ENCODE results near the gene FURIN.

FURIN gene

GRCh38 chr15:90883976-90884718, 15.8 kb downstream of the FURIN start, which contains the start of gene FES:
TSS of gene FES (plus strand) at chr15:90884504. CDS start at chr15:90885046, 542 bp downstream.
- peak in 1 of 2 donors; percentile 50 for DNase-seq

GRCh38 chr15:90884719-90885431, 16.5 kb downstream of the FURIN start:
- no peak for DNase-seq

GRCh38 chr15:90885432-90886290, 17.3 kb downstream of the FURIN start:
- peak; percentile 74 to 90 for DNase-seq

- no peak for DNase-seq
These were observed 17.9 kb downstream of the FURIN start for GRCh38 chr15:90886291-90886614.

- no peak for DNase-seq
These were observed 18.7 kb downstream of the FURIN start for GRCh38 chr15:90887037-90887481.

- no peak for DNase-seq
These were observed 20.9 kb downstream of the FURIN start for GRCh38 chr15:90889313-90889730.

- DNase-seq: no peak
These were observed 21.5 kb downstream of the FURIN start for GRCh38 chr15:90889736-90890456.

GRCh38 chr15:90890839-90891238, 22.5 kb downstream of the FURIN start:
- DNase-seq: no peak

- DNase-seq: no peak
These were observed 23.1 kb downstream of the FURIN start for GRCh38 chr15:90891346-90891949.

GRCh38 chr15:90892023-90892422, 23.6 kb downstream of the FURIN start:
- DNase-seq: no peak

GRCh38 chr15:90892498-90893174, 24.2 kb downstream of the FURIN start:
- no peak for DNase-seq

GRCh38 chr15:90893175-90894090, 25.0 kb downstream of the FURIN start:
- DNase-seq: no peak

GRCh38 chr15:90895571-90896117, 27.3 kb downstream of the FURIN start:
- no peak for DNase-seq

GRCh38 chr15:90897131-90897655, 28.8 kb downstream of the FURIN start:
- DNase-seq: peak in 1 of 2 donors; percentile 16

GRCh38 chr15:90901175-90902039, 33.0 kb downstream of the FURIN start:
- DNase-seq: no peak

- DNase-seq: peak; percentile 73 to 74
These were observed 33.9 kb downstream of the FURIN start for GRCh38 chr15:90902040-90902839.

GRCh38 chr15:90902840-90903732, 34.7 kb downstream of the FURIN start, which contains the start of gene MAN2A2:
TSS of gene MAN2A2 (plus strand) at chr15:90903302. CDS start at chr15:90904208, 906 bp downstream.
- DNase-seq: peak; percentile 61 to 76

Measured in inflammatory macrophage treated with lipopolysaccharide for 1 hour (primary cell).